Endodermal cell (in vitro differentiated cells): ENCODE measurements around the gene TRIM6. TPM values are rescaled to one million over a fixed set of nuclear protein-coding genes. Genes with fewer than 3 reads are reported as not detected.

Experiments
- DNase-seq: peaks from one replicate; pipeline ENCODE4 v3.0.0-alpha.2; 2017
- H3K27ac ChIP-seq: 2 replicates; pipeline ENCODE4 v1.5.1; 2013; ENCODE audit warnings: mild to moderate bottlenecking, low read depth, low read length, moderate library complexity
- H3K27me3 ChIP-seq: 2 replicates; pipeline ENCODE4 v1.6.1; 2013; ENCODE audit warnings: mild to moderate bottlenecking, low read length, moderate library complexity; ENCODE audit not compliant: insufficient read depth, control insufficient read depth, poor library complexity, severe bottlenecking
- H3K36me3 ChIP-seq: 2 replicates; pipeline ENCODE4 v1.7.0; 2013; ENCODE audit warnings: mild to moderate bottlenecking, low read length, moderate library complexity; ENCODE audit not compliant: control insufficient read depth, insufficient read depth
- H3K4me1 ChIP-seq: one replicate; pipeline ENCODE4 v1.7.0; 2013; ENCODE audit warnings: low read length; ENCODE audit not compliant: control insufficient read depth, insufficient read depth
- H3K4me3 ChIP-seq: 2 replicates; pipeline ENCODE4 v1.5.1; 2013; ENCODE audit warnings: mild to moderate bottlenecking, low read length, moderate library complexity
- H3K9ac ChIP-seq: 2 replicates; pipeline ENCODE4 v1.6.1; 2013; ENCODE audit warnings: mild to moderate bottlenecking, low read length, moderate library complexity; ENCODE audit not compliant: poor library complexity, severe bottlenecking; ENCODE audit errors: extremely low read depth
- H3K9me3 ChIP-seq: 2 replicates; pipeline ENCODE4 v1.6.1; 2013; ENCODE audit warnings: mild to moderate bottlenecking, low read length, moderate library complexity; ENCODE audit not compliant: control insufficient read depth
- H3K27ac Mint-ChIP-seq: 2 replicates; pipeline ENCODE4 v1.8.0; 2020; ENCODE audit warnings: mixed read lengths
- H3K27me3 Mint-ChIP-seq: 2 replicates; pipeline ENCODE4 v1.8.0; 2021; ENCODE audit warnings: mild to moderate bottlenecking, mixed read lengths; ENCODE audit not compliant: insufficient read depth
- H3K36me3 Mint-ChIP-seq: 2 replicates; pipeline ENCODE4 v1.8.0; 2020; ENCODE audit warnings: low read depth, mixed read lengths
- H3K4me1 Mint-ChIP-seq: 2 replicates; pipeline ENCODE4 v1.8.0; 2020; ENCODE audit warnings: mixed read lengths
- H3K4me3 Mint-ChIP-seq: 2 replicates; pipeline ENCODE4 v1.8.0; 2020; ENCODE audit warnings: mild to moderate bottlenecking, moderate library complexity, mixed read lengths
- H3K9me3 Mint-ChIP-seq: 2 replicates; pipeline ENCODE4 v1.8.0; 2020; ENCODE audit warnings: mild to moderate bottlenecking, mixed read lengths
- WGBS, 2 experiments: methylation state at CpG; one replicate each; pipeline versions ENCODE4 v1.1.5 to v1.1.7; 2013; ENCODE audit warnings: missing lambda C conversion rate in 2 of 2, mixed read lengths in 1 of 2; ENCODE audit not compliant: insufficient coverage in 1 of 2, insufficient read length in 1 of 2; 5-methylcytosine and 5-hydroxymethylcytosine counted together
- total RNA-seq, 2 donors: library from RNA; stranded (reverse); fragmentation: NEBNext Ultra II Directional in 1 of 2; extraction: Animal tissue kit (Norgen Biotek cat#: 25700) in 1 of 2; gene quantifications; 2 replicates in 1 of 2; 3 replicates in 1 of 2; pipeline ENCODE4 v1.2.1, GENCODE V29; 2021
- TF ChIP-seq, protein P1 (sequence below): fragments of 200-600 bp; sonication (generic); conservative IDR thresholded peaks from 2 replicates; pipeline ENCODE4 v1.5.0; 2021; ENCODE audit warnings: antibody characterized with exemption, mild to moderate bottlenecking

TRIM6 gene
- total RNA-seq, 2 donors from 2014 or later, result 17.4 to 26.1 TPM

DNA sequence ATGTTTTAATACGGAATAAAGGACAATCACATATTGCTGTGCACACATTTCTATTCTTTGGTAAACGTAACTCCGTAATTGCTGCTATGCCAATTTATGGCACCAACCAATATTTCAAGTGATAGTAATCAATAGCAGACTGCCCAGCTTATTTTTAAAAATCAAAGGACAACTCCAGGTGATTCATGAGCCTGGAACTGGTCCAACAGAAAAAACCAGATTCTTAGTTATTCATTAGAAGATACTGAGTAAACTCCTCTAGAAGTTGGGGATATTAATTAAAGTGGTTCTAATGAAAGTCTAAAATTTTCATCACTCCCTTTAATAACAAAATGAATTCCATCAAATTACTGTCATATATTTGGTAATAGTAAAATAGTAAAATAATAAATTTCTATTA is 38.7 kb upstream of the TRIM6 start:
- H3K27ac ChIP-seq, result no peak overlapping the region
- no peaks in the 10 kb centered on the region for H3K9me3 Mint-ChIP-seq
- no peaks in the 10 kb centered on the region for H3K27me3 Mint-ChIP-seq
- no peak overlapping the region for H3K9ac ChIP-seq
- H3K36me3 ChIP-seq, result no peaks in the 10 kb centered on the region
- H3K9me3 ChIP-seq, result no peaks in the 10 kb centered on the region
- TF ChIP-seq, protein P1, sequence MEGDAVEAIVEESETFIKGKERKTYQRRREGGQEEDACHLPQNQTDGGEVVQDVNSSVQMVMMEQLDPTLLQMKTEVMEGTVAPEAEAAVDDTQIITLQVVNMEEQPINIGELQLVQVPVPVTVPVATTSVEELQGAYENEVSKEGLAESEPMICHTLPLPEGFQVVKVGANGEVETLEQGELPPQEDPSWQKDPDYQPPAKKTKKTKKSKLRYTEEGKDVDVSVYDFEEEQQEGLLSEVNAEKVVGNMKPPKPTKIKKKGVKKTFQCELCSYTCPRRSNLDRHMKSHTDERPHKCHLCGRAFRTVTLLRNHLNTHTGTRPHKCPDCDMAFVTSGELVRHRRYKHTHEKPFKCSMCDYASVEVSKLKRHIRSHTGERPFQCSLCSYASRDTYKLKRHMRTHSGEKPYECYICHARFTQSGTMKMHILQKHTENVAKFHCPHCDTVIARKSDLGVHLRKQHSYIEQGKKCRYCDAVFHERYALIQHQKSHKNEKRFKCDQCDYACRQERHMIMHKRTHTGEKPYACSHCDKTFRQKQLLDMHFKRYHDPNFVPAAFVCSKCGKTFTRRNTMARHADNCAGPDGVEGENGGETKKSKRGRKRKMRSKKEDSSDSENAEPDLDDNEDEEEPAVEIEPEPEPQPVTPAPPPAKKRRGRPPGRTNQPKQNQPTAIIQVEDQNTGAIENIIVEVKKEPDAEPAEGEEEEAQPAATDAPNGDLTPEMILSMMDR, result no peak
- no peaks in the 10 kb centered on the region for H3K36me3 Mint-ChIP-seq
- no peak overlapping the region for H3K4me3 Mint-ChIP-seq
- H3K4me1 ChIP-seq, result no peaks in the 10 kb centered on the region
- no peaks in the 10 kb centered on the region for H3K27me3 ChIP-seq
- H3K27ac Mint-ChIP-seq, result no peak overlapping the region
- DNase-seq, result no peak
- no peak overlapping the region for H3K4me3 ChIP-seq
- H3K4me1 Mint-ChIP-seq, result peaks cover 8% of the 10 kb centered on the region
- WGBS, 2 experiments, result 70 to 76% methylated on average over 3 of the region's 3 CpGs

DNA sequence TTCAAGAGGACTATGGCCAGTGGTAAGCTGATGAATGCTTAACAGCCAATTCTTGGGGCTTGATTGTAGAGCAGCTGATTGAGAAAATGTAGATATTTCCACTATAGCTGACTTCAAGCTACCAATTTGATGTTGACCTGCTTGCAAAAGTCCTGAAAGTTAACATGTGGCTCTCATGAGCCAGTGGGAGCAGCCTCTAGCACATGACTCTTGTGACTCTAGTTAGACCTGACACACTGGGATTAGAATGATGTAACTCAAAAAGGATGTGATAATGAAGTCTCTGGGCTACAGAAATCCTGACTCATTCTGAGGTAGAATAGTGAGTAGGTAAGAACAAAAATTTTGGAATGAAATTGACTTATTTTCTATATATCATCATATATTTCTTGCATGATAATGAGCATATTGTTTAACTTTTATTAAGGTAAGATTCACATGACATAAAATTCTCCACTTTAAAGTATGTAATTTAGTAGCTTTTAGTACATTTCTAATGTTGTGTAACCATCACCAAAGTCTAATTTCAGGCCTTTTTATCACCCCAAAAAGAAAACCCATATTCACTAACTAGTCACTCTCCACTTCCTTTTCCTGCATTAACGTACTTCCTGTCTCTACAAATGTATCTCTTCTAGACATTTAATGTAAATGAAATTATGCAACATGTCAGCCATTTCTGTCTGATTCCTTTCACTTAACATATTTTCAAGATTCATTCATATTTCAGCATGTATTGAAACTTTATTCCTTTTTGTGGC is 32.0 kb upstream of the TRIM6 start:
- Mint-ChIP-seq H3K9me3 (no peaks in the 10 kb centered on the region), H3K4me1 (no peaks in the 10 kb centered on the region), H3K36me3 (no peaks in the 10 kb centered on the region), H3K27me3 (no peaks in the 10 kb centered on the region), H3K4me3 (no peak overlapping the region), H3K27ac (no peak overlapping the region)
- Histone ChIP-seq H3K9ac (no peak overlapping the region), H3K9me3 (no peaks in the 10 kb centered on the region), H3K4me1 (no peaks in the 10 kb centered on the region), H3K27me3 (no peaks in the 10 kb centered on the region), H3K4me3 (no peak overlapping the region), H3K27ac (no peak overlapping the region), H3K36me3 (no peaks in the 10 kb centered on the region)
- TF ChIP-seq, protein P1, result no peak
- WGBS, 2 experiments, result 89% methylated on average over 1 of the region's 1 CpG; no CpG with 5 or more reads in 1 of the 2 experiments
- no peak for DNase-seq

DNA sequence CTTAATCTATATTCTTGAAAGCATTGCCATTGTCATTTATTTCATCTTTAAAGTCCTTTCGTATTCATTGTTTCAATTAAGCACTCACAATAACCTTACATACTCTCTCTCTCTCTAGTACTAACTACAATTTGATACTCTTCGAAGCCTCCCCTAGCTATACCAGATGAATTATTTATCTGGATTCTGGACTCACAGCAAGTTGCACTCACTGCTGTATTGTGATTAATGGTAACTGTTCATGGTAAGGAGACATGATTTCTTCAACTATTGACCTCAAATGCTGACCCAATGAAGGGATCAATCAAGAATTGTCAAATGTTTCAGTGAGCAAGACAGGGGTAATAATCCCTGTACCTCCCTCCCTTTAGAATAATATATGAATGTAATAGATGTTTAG is 21.8 kb upstream of the TRIM6 start:
- Mint-ChIP-seq H3K27ac (no peak overlapping the region), H3K27me3 (no peaks in the 10 kb centered on the region), H3K4me3 (no peak overlapping the region), H3K4me1 (no peaks in the 10 kb centered on the region), H3K9me3 (no peaks in the 10 kb centered on the region), H3K36me3 (no peaks in the 10 kb centered on the region)
- Histone ChIP-seq H3K9ac (no peak overlapping the region), H3K27me3 (no peaks in the 10 kb centered on the region), H3K4me1 (no peaks in the 10 kb centered on the region), H3K9me3 (no peaks in the 10 kb centered on the region), H3K4me3 (no peak overlapping the region), H3K36me3 (no peaks in the 10 kb centered on the region), H3K27ac (no peak overlapping the region)
- 89 to 100% methylated on average over 1 to 2 of the region's 2 CpGs for WGBS, 2 experiments
- DNase-seq, result no peak
- TF ChIP-seq, protein P1, result no peak
